Measurements from ENCODE around the gene ATXN1. TPM values are rescaled to one million over a fixed set of nuclear protein-coding genes. Genes with fewer than 3 reads are reported as not detected.

The ATXN1 gene
- total RNA-seq, 4 donors from 2014 or later: 48.7 to 166 (median 105) TPM

- intact Hi-C loops (cut with DNase I; ENCODE audit: low total_unique reads): no loop called here
- 44 to 77% methylated on average over 1 to 5 of the region's 5 CpGs for WGBS, 2 donors (ENCODE audit: low coverage in 1 of 2)
Observed at GRCh38 chr6:16535564-16535963, 225.7 kb downstream of the ATXN1 start.

GRCh38 chr6:16533721-16534136 is 227.5 kb downstream of the ATXN1 start:
- 73 to 92% methylated on average over 6 of the region's 6 CpGs for WGBS, 2 donors (ENCODE audit: low coverage in 1 of 2)
- in situ Hi-C loops (cut with MboI; ENCODE audit: low pct_ligation_motif_present in 1 of 4, low pct_unique_long_range_greater_than_20kb in 1 of 4, low sequenced_read_pairs in 3 of 4) (no loop called here), intact Hi-C loops (cut with DNase I; ENCODE audit: low total_unique reads) (no loop called here)
- Histone ChIP-seq H3K9me3 (no peaks in the 10 kb centered on the region), H3K27ac (no peak overlapping the region), H3K4me1 (peaks cover 0 to 6% (median 2%) of the 10 kb centered on the region in 4 donors), H3K36me3 (no peaks in the 10 kb centered on the region), H3K4me3 (no peak overlapping the region), H3K27me3 (no peaks in the 10 kb centered on the region)
- DNase-seq: no peak
- TF ChIP-seq EP300 (IDR thresholded peaks at IDR 0.05; ENCODE audit: low read depth): no peak
- TF ChIP-seq POLR2A (IDR thresholded peaks at IDR 0.05): no peak
- no peak for TF ChIP-seq CTCF (IDR thresholded peaks at IDR 0.05)
- TF ChIP-seq POLR2AphosphoS5 (IDR thresholded peaks at IDR 0.05): no peak

More at GRCh38 chr6:16535564-16535963, 225.7 kb downstream of the ATXN1 start:
- DNase-seq: no peak
- no peaks in the 10 kb centered on the region for H3K9me3 ChIP-seq
- H3K27ac ChIP-seq: no peak overlapping the region
- H3K27me3 ChIP-seq: no peaks in the 10 kb centered on the region
- H3K4me1 ChIP-seq: peaks cover 0 to 6% (median 2%) of the 10 kb centered on the region in 4 donors
- no peaks in the 10 kb centered on the region for H3K36me3 ChIP-seq
- no peak overlapping the region for H3K4me3 ChIP-seq
- TF ChIP-seq POLR2AphosphoS5 (IDR thresholded peaks at IDR 0.05) (no peak), EP300 (IDR thresholded peaks at IDR 0.05; ENCODE audit: low read depth) (no peak), POLR2A (IDR thresholded peaks at IDR 0.05) (no peak), CTCF (IDR thresholded peaks at IDR 0.05) (no peak)
- in situ Hi-C loops (cut with MboI; ENCODE audit: low pct_ligation_motif_present in 1 of 4, low pct_unique_long_range_greater_than_20kb in 1 of 4, low sequenced_read_pairs in 3 of 4): no loop called here

- Histone ChIP-seq H3K4me3 (no peak overlapping the region), H3K27ac (no peak overlapping the region), H3K4me1 (peaks cover 0 to 6% (median 2%) of the 10 kb centered on the region in 4 donors), H3K36me3 (no peaks in the 10 kb centered on the region), H3K9me3 (no peaks in the 10 kb centered on the region), H3K27me3 (no peaks in the 10 kb centered on the region)
- in situ Hi-C loops (cut with MboI; ENCODE audit: low pct_ligation_motif_present in 1 of 4, low pct_unique_long_range_greater_than_20kb in 1 of 4, low sequenced_read_pairs in 3 of 4): no loop called here
- DNase-seq: no peak
- intact Hi-C loops (cut with DNase I; ENCODE audit: low total_unique reads): no loop called here
- 30% methylated on average over 2 of the region's 2 CpGs; no CpG with 5 or more reads in 1 of the 2 donors for WGBS, 2 donors (ENCODE audit: low coverage in 1 of 2)
- TF ChIP-seq POLR2A (IDR thresholded peaks at IDR 0.05): no peak
- no peak for TF ChIP-seq EP300 (IDR thresholded peaks at IDR 0.05; ENCODE audit: low read depth)
- no peak for TF ChIP-seq POLR2AphosphoS5 (IDR thresholded peaks at IDR 0.05)
- TF ChIP-seq CTCF (IDR thresholded peaks at IDR 0.05): no peak
Observed at GRCh38 chr6:16533210-16533609, 228.1 kb downstream of the ATXN1 start.

GRCh38 chr6:16527691-16528090 is 233.6 kb downstream of the ATXN1 start:
- TF ChIP-seq POLR2A (IDR thresholded peaks at IDR 0.05) (no peak), CTCF (IDR thresholded peaks at IDR 0.05) (no peak), EP300 (IDR thresholded peaks at IDR 0.05; ENCODE audit: low read depth) (no peak), POLR2AphosphoS5 (IDR thresholded peaks at IDR 0.05) (no peak)
- in situ Hi-C loops (cut with MboI; ENCODE audit: low pct_ligation_motif_present in 1 of 4, low pct_unique_long_range_greater_than_20kb in 1 of 4, low sequenced_read_pairs in 3 of 4) (no loop called here), intact Hi-C loops (cut with DNase I; ENCODE audit: low total_unique reads) (no loop called here)
- Histone ChIP-seq H3K9me3 (no peaks in the 10 kb centered on the region), H3K4me1 (peaks cover 0 to 4% (median 0%) of the 10 kb centered on the region in 4 donors), H3K27me3 (no peaks in the 10 kb centered on the region), H3K36me3 (no peaks in the 10 kb centered on the region), H3K4me3 (no peak overlapping the region), H3K27ac (no peak overlapping the region)
- 97 to 100% methylated on average over 1 to 3 of the region's 3 CpGs for WGBS, 2 donors (ENCODE audit: low coverage in 1 of 2)
- no peak for DNase-seq

All from transverse colon (tissue), 4 donors.